Measurements from ENCODE around the gene TF.
A peak's percentile ranks its signal among the peaks of the same experiment; 100 is the strongest.

TF gene

GRCh38 chr3:133788024-133788423, 41.8 kb downstream of the TF start:
- no peak overlapping the region for H3K4me3 ChIP-seq (ENCODE audit: low read depth, low read length)
- no peak for TF ChIP-seq CTCF (IDR thresholded peaks at IDR 0.05; ENCODE audit: control insufficient read depth, extremely low read depth, insufficient read depth)
- no peak for DNase-seq (ENCODE audit: low read depth)

- DNase-seq (ENCODE audit: low read depth), result no peak
- no peak overlapping the region for H3K4me3 ChIP-seq (ENCODE audit: low read depth, low read length)
- TF ChIP-seq CTCF (IDR thresholded peaks at IDR 0.05; ENCODE audit: control insufficient read depth, extremely low read depth, insufficient read depth), result no peak
Measured at GRCh38 chr3:133792171-133792763, 46.1 kb downstream of the TF start.

- no peak overlapping the region for H3K4me3 ChIP-seq (ENCODE audit: low read depth, low read length)
- no peak for DNase-seq (ENCODE audit: low read depth)
- TF ChIP-seq CTCF (IDR thresholded peaks at IDR 0.05; ENCODE audit: control insufficient read depth, extremely low read depth, insufficient read depth), result no peak
Measured at GRCh38 chr3:133797396-133798105, 51.4 kb downstream of the TF start.

DNA sequence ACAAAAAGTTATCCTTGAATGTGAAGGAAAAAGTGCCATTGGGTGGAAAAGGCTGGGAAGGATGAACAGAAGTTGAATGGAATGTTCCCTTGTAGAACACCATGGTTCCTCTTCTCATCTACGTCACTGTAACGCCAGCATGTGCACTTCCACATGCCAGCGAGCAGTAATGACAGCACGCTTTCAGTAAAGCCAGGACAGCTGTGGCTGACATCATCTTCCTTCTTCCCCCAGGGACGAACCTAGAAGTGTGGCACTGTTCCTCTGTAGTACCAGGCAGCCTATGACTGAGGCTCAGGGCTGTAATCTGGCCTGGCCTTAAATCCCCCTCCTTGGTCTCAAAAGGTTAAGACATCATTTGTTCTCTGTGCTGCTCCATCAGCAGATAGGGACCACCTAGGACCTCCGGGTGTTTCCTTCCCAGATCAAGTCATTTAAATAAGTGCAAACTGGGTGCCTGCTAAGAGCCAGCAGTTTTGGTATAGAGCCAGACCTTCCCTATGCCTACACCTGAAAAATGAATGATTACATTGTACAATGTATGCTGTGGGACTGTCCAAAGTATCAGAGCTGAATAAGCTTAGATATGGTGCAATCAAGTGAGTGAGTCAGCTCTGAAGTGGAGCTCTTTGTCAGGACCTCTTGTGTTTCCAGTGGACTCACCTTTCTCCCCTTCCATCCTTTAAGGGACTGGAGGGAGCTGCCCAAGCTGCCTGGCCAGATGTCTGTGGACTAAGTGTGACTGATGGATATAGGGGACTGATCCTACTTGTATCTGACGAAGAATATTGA, 53.8 kb downstream of the TF start:
- no peak for TF ChIP-seq CTCF (IDR thresholded peaks at IDR 0.05; ENCODE audit: control insufficient read depth, extremely low read depth, insufficient read depth)
- DNase-seq (ENCODE audit: low read depth), result no peak
- H3K4me3 ChIP-seq (ENCODE audit: low read depth, low read length), result no peak overlapping the region

GRCh38 chr3:133803469-133803868, 57.3 kb downstream of the TF start:
- H3K4me3 ChIP-seq (ENCODE audit: low read depth, low read length), result no peak overlapping the region
- TF ChIP-seq CTCF (IDR thresholded peaks at IDR 0.05; ENCODE audit: control insufficient read depth, extremely low read depth, insufficient read depth), result no peak
- DNase-seq (ENCODE audit: low read depth), result no peak

DNA sequence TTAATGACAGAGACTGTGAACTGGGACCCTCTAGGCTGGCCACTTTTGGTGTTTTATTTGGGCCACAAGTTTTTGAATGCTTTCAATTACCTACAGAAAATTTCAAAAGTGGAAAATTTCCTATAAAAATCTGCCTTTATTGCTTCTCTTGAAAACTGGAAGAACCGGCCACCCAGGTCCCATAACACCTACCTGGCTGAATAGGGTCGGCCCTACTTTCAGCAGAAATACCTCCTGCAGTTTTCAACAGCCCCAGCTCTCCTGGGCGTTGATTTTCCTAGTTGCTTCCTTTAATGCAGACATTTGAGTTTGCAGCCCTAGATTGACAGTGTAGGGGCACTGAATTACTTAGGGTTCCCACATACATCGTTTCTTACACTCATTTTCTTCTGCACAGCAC, 58.7 kb downstream of the TF start:
- no peak for TF ChIP-seq CTCF (IDR thresholded peaks at IDR 0.05; ENCODE audit: control insufficient read depth, extremely low read depth, insufficient read depth)
- DNase-seq (ENCODE audit: low read depth), result no peak
- H3K4me3 ChIP-seq (ENCODE audit: low read depth, low read length), result peak overlapping the region; percentile 74
